Embryonic facial prominence (tissue), 1 donor: ENCODE data around the gene KIF1B.
"Not testable (repeated sequence)": the region's sequence is repeated elsewhere in the genome, so short reads cannot be mapped to it uniquely, and the experiment has no call there.

Experiments
- DNase-seq: peaks from one replicate; pipeline ENCODE4 v3.0.0-alpha.2; 2016; ENCODE audit errors: extremely low spot score

Gene KIF1B

GRCh38 chr1:10338047-10338446 lies 127.7 kb downstream of the KIF1B start:
- DNase-seq, result no peak

GRCh38 chr1:10338611-10339010 lies 128.2 kb downstream of the KIF1B start:
- DNase-seq, result no peak

GRCh38 chr1:10339036-10339567 lies 128.7 kb downstream of the KIF1B start:
- no peak for DNase-seq

- no peak for DNase-seq
These were observed 129.4 kb downstream of the KIF1B start for GRCh38 chr1:10339815-10340214.

- DNase-seq, result no peak
These were observed 130.7 kb downstream of the KIF1B start for GRCh38 chr1:10340930-10341590.

GRCh38 chr1:10347109-10347508 lies 136.7 kb downstream of the KIF1B start:
- DNase-seq, result no peak

- no peak for DNase-seq
These were observed 142.9 kb downstream of the KIF1B start for GRCh38 chr1:10353282-10353681.

GRCh38 chr1:10353693-10354092 lies 143.3 kb downstream of the KIF1B start:
- no peak for DNase-seq

- no peak for DNase-seq
These were observed 149.7 kb downstream of the KIF1B start for GRCh38 chr1:10360045-10360444.

GRCh38 chr1:10361515-10361914 lies 151.1 kb downstream of the KIF1B start:
- no peak for DNase-seq

- DNase-seq, result no peak
These were observed 157.8 kb downstream of the KIF1B start for GRCh38 chr1:10368194-10368593.

GRCh38 chr1:10374442-10374860 lies 164.1 kb downstream of the KIF1B start:
- DNase-seq, result no peak

GRCh38 chr1:10377365-10378029 lies 167.1 kb downstream of the KIF1B start:
- not testable (repeated sequence) for DNase-seq

GRCh38 chr1:10378081-10378841 lies 167.9 kb downstream of the KIF1B start:
- DNase-seq, result no peak

- DNase-seq, result no peak
These were observed 168.8 kb downstream of the KIF1B start for GRCh38 chr1:10379101-10379620.

- DNase-seq, result no peak
These were observed 169.3 kb downstream of the KIF1B start for GRCh38 chr1:10379676-10380075.

- no peak for DNase-seq
These were observed 170.4 kb downstream of the KIF1B start for GRCh38 chr1:10380594-10381275.

GRCh38 chr1:10383630-10384029 lies 173.3 kb downstream of the KIF1B start:
- DNase-seq, result no peak

- no peak for DNase-seq
These were observed 173.8 kb downstream of the KIF1B start for GRCh38 chr1:10384219-10384618.

- no peak for DNase-seq
These were observed 176.6 kb downstream of the KIF1B start for GRCh38 chr1:10386761-10387676.
